DOHH2 (cell line): ENCODE measurements around the gene TMEM132E.
"Not testable (repeated sequence)": the region's sequence is repeated elsewhere in the genome, so short reads cannot be mapped to it uniquely, and the experiment has no call there.

Source experiments
- H3F3A ChIP-seq: fragments of 200-600 bp; sonication (generic), shearing (Covaris generic); 2 replicates; pipeline ENCODE4 v1.6.0; 2016; ENCODE audit warnings: antibody characterized with exemption, mild to moderate bottlenecking; ENCODE audit not compliant: control insufficient read depth, insufficient read depth
- H3K27ac ChIP-seq: fragments of 200-600 bp; sonication (generic); 2 replicates; pipeline ENCODE4 v1.5.1; 2014; ENCODE audit warnings: low read depth, mild to moderate bottlenecking, low read length, moderate library complexity
- H3K27me3 ChIP-seq: fragments of 200-600 bp; sonication (generic); 2 replicates; pipeline ENCODE4 v1.6.1; 2014; ENCODE audit warnings: mild to moderate bottlenecking, low read length, mixed read lengths; ENCODE audit not compliant: control insufficient read depth
- H3K36me3 ChIP-seq: fragments of 200-600 bp; sonication (generic); 2 replicates; pipeline ENCODE4 v1.6.1; 2014; ENCODE audit warnings: mild to moderate bottlenecking, low read length, moderate library complexity, mixed read lengths; ENCODE audit not compliant: control insufficient read depth
- H3K4me1 ChIP-seq: fragments of 200-600 bp; sonication (generic); 2 replicates; pipeline ENCODE4 v1.6.1; 2014; ENCODE audit warnings: mild to moderate bottlenecking, low read length, mixed read lengths; ENCODE audit not compliant: control insufficient read depth
- H3K4me2 ChIP-seq: fragments of 200-600 bp; sonication (generic); 2 replicates; pipeline ENCODE4 v1.6.0; 2014; ENCODE audit warnings: mild to moderate bottlenecking, low read length, moderate library complexity
- H3K4me3 ChIP-seq: fragments of 200-600 bp; sonication (generic); 2 replicates; pipeline ENCODE4 v1.5.1; 2014; ENCODE audit warnings: mild to moderate bottlenecking, low read length, mixed read lengths
- H3K79me2 ChIP-seq: fragments of 200-600 bp; sonication (generic); 2 replicates; pipeline ENCODE4 v1.6.1; 2014; ENCODE audit warnings: mild to moderate bottlenecking, low read length, mixed read lengths; ENCODE audit not compliant: control insufficient read depth
- H3K9me2 ChIP-seq: fragments of 200-600 bp; sonication (generic); replicated peaks from 2 replicates; pipeline ENCODE4 v1.6.1; 2014; ENCODE audit warnings: mild to moderate bottlenecking, low read length, mixed read lengths; ENCODE audit not compliant: control insufficient read depth
- H3K9me3 ChIP-seq: fragments of 200-600 bp; sonication (generic); 2 replicates; pipeline ENCODE4 v1.6.1; 2014; ENCODE audit warnings: antibody characterized with exemption, low read length, mixed read lengths; ENCODE audit not compliant: control insufficient read depth, insufficient read depth
- H4K20me1 ChIP-seq: fragments of 200-600 bp; sonication (generic); 2 replicates; pipeline ENCODE4 v1.6.0; 2014; ENCODE audit warnings: low read depth, mild to moderate bottlenecking, antibody characterized with exemption, low read length, moderate library complexity; ENCODE audit not compliant: control insufficient read depth, insufficient read depth
- EZH2phosphoT487 ChIP-seq: fragments of 200-600 bp; sonication (generic); IDR thresholded peaks from 2 replicates; pipeline ENCODE4 v1.6.1; 2017; ENCODE audit warnings: borderline replicate concordance, mild to moderate bottlenecking, antibody characterized with exemption, low read length, moderate library complexity, mixed read lengths
- TF ChIP-seq, protein P1 (sequence below): fragments of 200-600 bp; sonication (generic); IDR thresholded peaks from one replicate; pipeline ENCODE4 v1.5.1; 2014; ENCODE audit warnings: antibody characterized with exemption, mild to moderate bottlenecking, low read depth, low read length; ENCODE audit not compliant: poor library complexity, severe bottlenecking

TMEM132E gene

DNA sequence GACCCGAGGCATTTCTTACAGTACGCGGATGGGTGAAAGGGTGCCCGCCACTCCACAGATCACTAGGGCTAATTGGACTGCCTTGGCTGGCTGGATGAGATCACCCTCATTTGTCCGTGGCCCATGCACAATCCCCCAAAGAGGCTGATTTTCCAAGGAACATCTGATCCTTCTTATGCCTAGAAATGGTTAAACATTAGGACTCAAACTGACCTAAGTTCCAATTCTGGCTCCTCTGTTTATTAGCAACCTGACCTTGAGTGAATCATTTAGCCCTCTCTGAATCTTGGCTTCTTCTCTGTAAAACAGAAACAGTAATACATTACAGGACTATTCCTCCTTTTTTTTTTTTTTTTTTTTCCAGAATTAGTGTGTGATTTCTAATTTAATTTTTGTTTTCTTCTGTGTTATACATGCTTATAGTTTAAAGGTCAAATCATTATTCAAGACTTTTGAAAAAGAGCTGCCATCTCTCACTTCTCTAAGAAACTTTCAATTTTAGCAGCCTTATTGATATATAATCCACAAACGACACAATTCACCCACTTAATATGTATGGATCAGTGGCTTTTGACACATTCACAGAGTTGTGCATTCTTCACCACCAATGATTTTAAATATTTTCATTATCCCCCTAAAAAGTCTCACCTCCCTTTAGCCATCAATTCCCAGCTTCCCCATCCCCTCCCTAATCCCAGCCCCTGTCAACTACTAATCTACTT, 45.4 kb upstream of the TMEM132E start:
- Histone ChIP-seq H4K20me1 (no peaks in the 10 kb centered on the region), H3F3A (no peaks in the 10 kb centered on the region), H3K4me1 (no peaks in the 10 kb centered on the region), H3K79me2 (no peaks in the 10 kb centered on the region), H3K9me2 (no peaks in the 10 kb centered on the region), H3K4me2 (no peak overlapping the region), H3K27ac (no peak overlapping the region), H3K27me3 (peaks cover 3% of the 10 kb centered on the region), H3K36me3 (no peaks in the 10 kb centered on the region), H3K9me3 (no peaks in the 10 kb centered on the region), H3K4me3 (no peak overlapping the region)
- TF ChIP-seq EZH2phosphoT487, result no peak
- TF ChIP-seq, protein P1, sequence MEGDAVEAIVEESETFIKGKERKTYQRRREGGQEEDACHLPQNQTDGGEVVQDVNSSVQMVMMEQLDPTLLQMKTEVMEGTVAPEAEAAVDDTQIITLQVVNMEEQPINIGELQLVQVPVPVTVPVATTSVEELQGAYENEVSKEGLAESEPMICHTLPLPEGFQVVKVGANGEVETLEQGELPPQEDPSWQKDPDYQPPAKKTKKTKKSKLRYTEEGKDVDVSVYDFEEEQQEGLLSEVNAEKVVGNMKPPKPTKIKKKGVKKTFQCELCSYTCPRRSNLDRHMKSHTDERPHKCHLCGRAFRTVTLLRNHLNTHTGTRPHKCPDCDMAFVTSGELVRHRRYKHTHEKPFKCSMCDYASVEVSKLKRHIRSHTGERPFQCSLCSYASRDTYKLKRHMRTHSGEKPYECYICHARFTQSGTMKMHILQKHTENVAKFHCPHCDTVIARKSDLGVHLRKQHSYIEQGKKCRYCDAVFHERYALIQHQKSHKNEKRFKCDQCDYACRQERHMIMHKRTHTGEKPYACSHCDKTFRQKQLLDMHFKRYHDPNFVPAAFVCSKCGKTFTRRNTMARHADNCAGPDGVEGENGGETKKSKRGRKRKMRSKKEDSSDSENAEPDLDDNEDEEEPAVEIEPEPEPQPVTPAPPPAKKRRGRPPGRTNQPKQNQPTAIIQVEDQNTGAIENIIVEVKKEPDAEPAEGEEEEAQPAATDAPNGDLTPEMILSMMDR, result no peak

GRCh38 chr17:34537445-34537844, 41.9 kb upstream of the TMEM132E start:
- Histone ChIP-seq H3K79me2 (no peaks in the 10 kb centered on the region), H3F3A (no peaks in the 10 kb centered on the region), H3K4me2 (no peak overlapping the region), H4K20me1 (no peaks in the 10 kb centered on the region), H3K9me3 (no peaks in the 10 kb centered on the region), H3K27me3 (peaks cover 3% of the 10 kb centered on the region), H3K27ac (no peak overlapping the region), H3K36me3 (no peaks in the 10 kb centered on the region), H3K9me2 (no peaks in the 10 kb centered on the region), H3K4me3 (no peak overlapping the region), H3K4me1 (no peaks in the 10 kb centered on the region)
- TF ChIP-seq, protein P1, result no peak
- no peak for TF ChIP-seq EZH2phosphoT487

- H3F3A ChIP-seq, H3K27ac ChIP-seq, H3K9me3 ChIP-seq, H3K9me2 ChIP-seq, H3K79me2 ChIP-seq, H3K4me2 ChIP-seq, H3K4me3 ChIP-seq, H4K20me1 ChIP-seq, H3K36me3 ChIP-seq, H3K4me1 ChIP-seq, H3K27me3 ChIP-seq: not testable (repeated sequence)
These were observed 40.8 kb upstream of the TMEM132E start for GRCh38 chr17:34538582-34538981.

- Histone ChIP-seq H3K4me3 (no peak overlapping the region), H3K36me3 (no peaks in the 10 kb centered on the region), H3K4me1 (no peaks in the 10 kb centered on the region), H3K4me2 (no peak overlapping the region), H3K9me3 (no peaks in the 10 kb centered on the region), H3K9me2 (no peaks in the 10 kb centered on the region), H3K27me3 (peaks cover 1% of the 10 kb centered on the region), H3K79me2 (no peaks in the 10 kb centered on the region), H4K20me1 (no peaks in the 10 kb centered on the region), H3K27ac (no peak overlapping the region), H3F3A (no peaks in the 10 kb centered on the region)
- TF ChIP-seq EZH2phosphoT487, result no peak
- TF ChIP-seq, protein P1, result no peak
These were observed 39.5 kb upstream of the TMEM132E start for GRCh38 chr17:34539881-34540280.
